Measurements from ENCODE around the gene HCN3.

DNA sequence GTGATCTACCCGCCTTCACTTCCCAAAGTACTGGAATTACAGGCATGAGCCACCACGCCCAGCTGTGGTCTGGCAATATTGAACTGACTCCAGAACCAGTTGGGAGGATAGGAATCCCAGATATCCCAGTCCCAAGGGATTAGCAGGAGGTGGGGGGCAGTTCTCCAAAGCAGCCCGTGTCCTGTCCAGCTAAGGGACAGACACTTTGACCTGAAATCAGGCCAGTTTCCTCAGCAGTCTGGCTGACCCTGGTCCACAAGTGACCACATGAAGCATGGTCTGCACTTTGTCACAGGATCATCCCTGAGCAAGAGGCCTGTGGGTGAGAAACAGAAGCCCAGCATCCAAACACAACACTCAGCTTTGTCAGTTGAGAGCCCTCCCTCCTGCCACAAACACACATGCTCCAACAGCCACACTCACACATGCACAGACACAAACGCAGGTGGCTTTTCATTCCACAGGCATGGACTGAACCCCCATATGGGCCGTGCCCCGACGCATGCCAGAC is 28.7 kb downstream of the HCN3 start:
- no peak for TF ChIP-seq POLR2A (IDR thresholded peaks at IDR 0.05; ENCODE audit: low read depth, low read length)
- no peak for TF ChIP-seq POLR2AphosphoS5 (IDR thresholded peaks at IDR 0.05; ENCODE audit: low read depth, low read length)
- no peak for TF ChIP-seq TAF1 (IDR thresholded peaks at IDR 0.05; ENCODE audit: borderline replicate concordance, low read depth, low read length)

All from GM12892 (cell line).